A673 (cell line): ENCODE data around the gene SIRT7.

ENCODE experiments used
- EZH2 ChIP-seq: fragments of 200-600 bp; sonication (generic); IDR thresholded peaks from 2 replicates; pipeline ENCODE4 v1.6.1; 2017; ENCODE audit warnings: borderline replicate concordance, low read depth, mild to moderate bottlenecking, mixed read lengths, antibody characterized with exemption, low read length; ENCODE audit not compliant: poor library complexity, severe bottlenecking
- TF ChIP-seq, protein P1 (sequence below): fragments of 300-800, 200-600 bp; sonication (generic); conservative IDR thresholded peaks from 2 replicates; pipeline ENCODE4 v1.5.1; 2017; ENCODE audit warnings: low read depth, mild to moderate bottlenecking, antibody characterized with exemption, low read length, moderate library complexity, mixed read lengths

DNA sequence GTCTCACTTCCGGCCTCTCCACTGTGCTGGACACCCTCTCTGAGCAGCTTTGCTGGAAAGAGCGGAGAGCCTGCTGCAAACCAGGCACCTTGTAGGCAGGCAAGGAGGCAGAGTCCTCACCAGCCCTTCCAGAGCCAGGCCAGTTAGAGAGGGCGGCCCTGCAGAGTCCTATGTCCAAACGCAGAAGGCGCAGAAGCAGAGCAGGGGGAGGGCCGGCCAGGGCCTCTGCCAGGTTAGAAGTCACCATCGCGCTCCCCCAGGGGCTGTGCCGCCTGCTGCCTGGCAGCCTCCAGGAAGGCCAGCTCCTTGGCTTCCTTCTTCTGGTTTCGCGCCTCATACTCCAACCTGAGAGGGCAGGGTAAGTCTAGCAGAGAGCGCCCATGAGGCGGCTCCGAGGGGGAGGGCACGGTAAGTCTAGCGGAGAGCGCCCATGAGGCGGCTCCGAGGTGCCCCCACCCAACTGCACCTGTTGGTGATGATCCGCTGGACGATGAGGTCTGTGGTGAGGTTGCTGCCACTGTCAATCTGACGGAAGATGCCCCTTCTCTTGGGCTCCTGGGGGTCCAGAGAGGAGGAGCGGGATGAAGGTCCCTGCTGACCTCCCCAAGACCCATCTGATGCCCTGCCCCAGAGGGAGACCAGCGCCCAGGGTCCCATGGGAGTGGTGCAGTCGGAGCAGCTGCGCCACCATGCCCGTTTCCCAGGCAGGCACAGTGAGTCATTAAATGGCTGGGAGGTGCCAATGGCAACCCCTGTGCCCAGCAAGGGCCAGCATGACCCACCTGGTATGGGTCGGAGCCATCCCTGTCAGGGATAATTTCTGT, 13.2 kb downstream of the SIRT7 start:
- TF ChIP-seq, protein P1, sequence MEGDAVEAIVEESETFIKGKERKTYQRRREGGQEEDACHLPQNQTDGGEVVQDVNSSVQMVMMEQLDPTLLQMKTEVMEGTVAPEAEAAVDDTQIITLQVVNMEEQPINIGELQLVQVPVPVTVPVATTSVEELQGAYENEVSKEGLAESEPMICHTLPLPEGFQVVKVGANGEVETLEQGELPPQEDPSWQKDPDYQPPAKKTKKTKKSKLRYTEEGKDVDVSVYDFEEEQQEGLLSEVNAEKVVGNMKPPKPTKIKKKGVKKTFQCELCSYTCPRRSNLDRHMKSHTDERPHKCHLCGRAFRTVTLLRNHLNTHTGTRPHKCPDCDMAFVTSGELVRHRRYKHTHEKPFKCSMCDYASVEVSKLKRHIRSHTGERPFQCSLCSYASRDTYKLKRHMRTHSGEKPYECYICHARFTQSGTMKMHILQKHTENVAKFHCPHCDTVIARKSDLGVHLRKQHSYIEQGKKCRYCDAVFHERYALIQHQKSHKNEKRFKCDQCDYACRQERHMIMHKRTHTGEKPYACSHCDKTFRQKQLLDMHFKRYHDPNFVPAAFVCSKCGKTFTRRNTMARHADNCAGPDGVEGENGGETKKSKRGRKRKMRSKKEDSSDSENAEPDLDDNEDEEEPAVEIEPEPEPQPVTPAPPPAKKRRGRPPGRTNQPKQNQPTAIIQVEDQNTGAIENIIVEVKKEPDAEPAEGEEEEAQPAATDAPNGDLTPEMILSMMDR: no peak
- TF ChIP-seq EZH2: no peak
